A673 (cell line): ENCODE results near the gene CACNG3. TPM values are rescaled to one million over a fixed set of nuclear protein-coding genes. Genes with fewer than 3 reads are reported as not detected.

Source experiments
- BruUV-seq: library from RNA; stranded (reverse); fragments of 400-500 nt; replicated peaks from 2 replicates; lab custom pipeline; 2021; lab: Mats Ljungman, UMichigan
- CTCF ChIA-PET: fragments of 300-600 bp; sonication (Branson Sonifier 250); formaldehyde crosslinking; loops from one replicate; lab custom pipeline; 2022; ENCODE audit warnings: antibody characterized with exemption; lab: Charles Lee
- POLR2A ChIA-PET: fragments of 300-600 bp; sonication (Branson Sonifier 250); formaldehyde crosslinking; loops from one replicate; lab custom pipeline; 2022; ENCODE audit warnings: antibody characterized with exemption; ENCODE audit not compliant: low non-redundant PET; lab: Charles Lee
- DNase-seq: peaks from one replicate; pipeline ENCODE4 v3.0.0-alpha.2; 2015; ENCODE audit warnings: low spot score
- H3K27ac ChIP-seq: fragments of 200-600 bp; sonication (generic); 2 replicates; pipeline ENCODE4 v1.5.1; 2016; ENCODE audit warnings: mixed run types, low read depth, mild to moderate bottlenecking, mixed read lengths, antibody characterized with exemption, low read length; ENCODE audit not compliant: poor library complexity, severe bottlenecking
- H3K27me3 ChIP-seq: fragments of 200-600 bp; sonication (generic); replicated peaks from 2 replicates; pipeline ENCODE4 v1.6.1; 2017; ENCODE audit warnings: mixed run types, low read depth, mild to moderate bottlenecking, mixed read lengths, antibody characterized with exemption, low read length; ENCODE audit not compliant: insufficient read depth, poor library complexity
- H3K36me3 ChIP-seq: fragments of 200-600 bp; sonication (generic); 2 replicates; pipeline ENCODE4 v1.6.1; 2016; ENCODE audit warnings: mixed run types, mild to moderate bottlenecking, mixed read lengths, antibody characterized with exemption, low read length; ENCODE audit not compliant: insufficient read depth, poor library complexity, severe bottlenecking
- H3K4me1 ChIP-seq: fragments of 200-600 bp; sonication (generic); 2 replicates; pipeline ENCODE4 v1.6.1; 2017; ENCODE audit warnings: mixed run types, mild to moderate bottlenecking, mixed read lengths, antibody characterized with exemption, low read length; ENCODE audit not compliant: insufficient read depth, poor library complexity, severe bottlenecking
- H3K4me3 ChIP-seq: fragments of 200-600 bp; sonication (generic); 2 replicates; pipeline ENCODE4 v1.5.1; 2016; ENCODE audit warnings: low read depth, mixed run types, mild to moderate bottlenecking, mixed read lengths, low read length; ENCODE audit not compliant: poor library complexity, severe bottlenecking
- H3K9me3 ChIP-seq: fragments of 200-600 bp; sonication (generic); 2 replicates; pipeline ENCODE4 v1.6.1; 2016; ENCODE audit warnings: mixed run types, low read depth, mild to moderate bottlenecking, mixed read lengths, antibody characterized with exemption, low read length; ENCODE audit not compliant: poor library complexity, severe bottlenecking
- EZH2 ChIP-seq: fragments of 200-600 bp; sonication (generic); IDR thresholded peaks from 2 replicates; pipeline ENCODE4 v1.6.1; 2017; ENCODE audit warnings: borderline replicate concordance, low read depth, mild to moderate bottlenecking, mixed read lengths, antibody characterized with exemption, low read length; ENCODE audit not compliant: poor library complexity, severe bottlenecking
- intact Hi-C: fragments of 100-400 bp; cut with micrococcal nuclease; formaldehyde crosslinking; loops from one replicate; pipeline ENCODE4 v1.10.0; 2022; ENCODE audit not compliant: unreplicated experiment
- total RNA-seq: library from RNA; stranded (reverse); gene quantifications from 2 replicates; pipeline ENCODE4 v1.2.3, GENCODE V29; 2021
- TF ChIP-seq, protein P1 (sequence below): fragments of 300-800, 200-600 bp; sonication (generic); conservative IDR thresholded peaks from 2 replicates; pipeline ENCODE4 v1.5.1; 2017; ENCODE audit warnings: low read depth, mild to moderate bottlenecking, antibody characterized with exemption, low read length, moderate library complexity, mixed read lengths

CACNG3 gene
- total RNA-seq, 1 experiment from 2014 or later = 3.6 TPM

DNA sequence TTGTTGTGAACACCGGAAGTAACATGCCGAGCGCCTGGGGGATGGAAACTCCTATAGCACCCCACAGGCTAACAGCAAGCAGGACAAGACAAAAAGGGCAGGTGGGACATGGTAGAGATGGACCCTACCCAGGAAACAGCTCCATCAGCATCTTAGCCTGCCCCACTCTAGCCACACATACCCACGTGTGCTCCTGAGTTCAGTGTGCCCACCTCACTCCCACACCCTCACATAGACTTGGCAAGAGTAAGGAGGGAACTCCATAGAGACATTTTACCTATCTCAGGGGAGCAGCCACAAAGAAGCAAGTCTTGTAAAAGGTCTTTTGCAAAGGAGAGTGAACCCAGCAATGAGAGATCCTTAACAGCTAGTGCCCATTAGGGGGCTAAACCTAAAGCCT is 37.8 kb upstream of the CACNG3 start:
- BruUV-seq = no TSS peak
- CTCF ChIA-PET = no interaction called here

GRCh38 chr16:24221219-24221618 is 34.9 kb upstream of the CACNG3 start:
- H3K36me3 ChIP-seq = peaks cover 12% of the 10 kb centered on the region
- BruUV-seq = no TSS peak
- no peaks in the 10 kb centered on the region for H3K9me3 ChIP-seq
- H3K27me3 ChIP-seq = no peaks in the 10 kb centered on the region
- H3K27ac ChIP-seq = no peak overlapping the region
- DNase-seq = no peak
- intact Hi-C loops = no loop called here
- ChIA-PET POLR2A (no interaction called here), CTCF (no interaction called here)
- TF ChIP-seq, protein P1, sequence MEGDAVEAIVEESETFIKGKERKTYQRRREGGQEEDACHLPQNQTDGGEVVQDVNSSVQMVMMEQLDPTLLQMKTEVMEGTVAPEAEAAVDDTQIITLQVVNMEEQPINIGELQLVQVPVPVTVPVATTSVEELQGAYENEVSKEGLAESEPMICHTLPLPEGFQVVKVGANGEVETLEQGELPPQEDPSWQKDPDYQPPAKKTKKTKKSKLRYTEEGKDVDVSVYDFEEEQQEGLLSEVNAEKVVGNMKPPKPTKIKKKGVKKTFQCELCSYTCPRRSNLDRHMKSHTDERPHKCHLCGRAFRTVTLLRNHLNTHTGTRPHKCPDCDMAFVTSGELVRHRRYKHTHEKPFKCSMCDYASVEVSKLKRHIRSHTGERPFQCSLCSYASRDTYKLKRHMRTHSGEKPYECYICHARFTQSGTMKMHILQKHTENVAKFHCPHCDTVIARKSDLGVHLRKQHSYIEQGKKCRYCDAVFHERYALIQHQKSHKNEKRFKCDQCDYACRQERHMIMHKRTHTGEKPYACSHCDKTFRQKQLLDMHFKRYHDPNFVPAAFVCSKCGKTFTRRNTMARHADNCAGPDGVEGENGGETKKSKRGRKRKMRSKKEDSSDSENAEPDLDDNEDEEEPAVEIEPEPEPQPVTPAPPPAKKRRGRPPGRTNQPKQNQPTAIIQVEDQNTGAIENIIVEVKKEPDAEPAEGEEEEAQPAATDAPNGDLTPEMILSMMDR = no peak
- no peak for TF ChIP-seq EZH2
- no peak overlapping the region for H3K4me3 ChIP-seq
- no peaks in the 10 kb centered on the region for H3K4me1 ChIP-seq

More for the DNA sequence above, 37.8 kb upstream of the CACNG3 start:
- Histone ChIP-seq H3K27ac (no peak overlapping the region), H3K9me3 (no peaks in the 10 kb centered on the region), H3K36me3 (peaks cover 30% of the 10 kb centered on the region), H3K4me3 (no peak overlapping the region), H3K4me1 (peaks cover 3% of the 10 kb centered on the region), H3K27me3 (no peaks in the 10 kb centered on the region)
- intact Hi-C loops = no loop called here
- POLR2A ChIA-PET = no interaction called here
- TF ChIP-seq, protein P1 = no peak
- no peak for TF ChIP-seq EZH2
- no peak for DNase-seq

GRCh38 chr16:24228514-24228913 is 27.6 kb upstream of the CACNG3 start:
- Histone ChIP-seq H3K4me1 (no peaks in the 10 kb centered on the region), H3K4me3 (no peak overlapping the region), H3K9me3 (no peaks in the 10 kb centered on the region), H3K27ac (no peak overlapping the region), H3K27me3 (no peaks in the 10 kb centered on the region), H3K36me3 (no peaks in the 10 kb centered on the region)
- intact Hi-C loops = no loop called here
- DNase-seq = no peak
- CTCF ChIA-PET = no interaction called here
- POLR2A ChIA-PET = no interaction called here
- BruUV-seq = no TSS peak
- TF ChIP-seq EZH2 = no peak
- TF ChIP-seq, protein P1 = no peak
